Measurements from ENCODE around the gene ENO4. TPM values are rescaled to one million over a fixed set of nuclear protein-coding genes. Genes with fewer than 3 reads are reported as not detected.

The ENO4 gene
- total RNA-seq, 2 donors from 2014 or later: not detected

DNA sequence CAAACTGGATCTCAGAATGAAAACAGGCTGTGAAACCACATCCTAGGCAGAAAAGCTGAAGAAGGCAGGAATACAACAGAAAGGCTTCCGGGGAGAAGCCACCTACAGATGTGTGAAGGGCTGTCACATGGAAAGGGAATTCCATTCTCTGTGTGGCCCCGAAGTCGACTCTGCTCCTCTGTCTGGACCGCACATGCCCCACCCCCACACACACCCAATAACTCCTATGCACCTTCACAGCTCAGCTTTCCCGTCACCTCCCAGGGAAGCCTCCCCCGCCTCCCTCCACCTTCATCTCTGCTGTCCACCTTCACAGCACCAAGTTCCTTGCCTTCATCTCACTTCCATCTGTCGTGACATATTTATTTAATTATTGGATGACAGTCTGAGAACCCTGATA, 23.4 kb upstream of the ENO4 start:
- no peak overlapping the region for H3K9ac ChIP-seq (ENCODE audit: low read depth in 2 of 2, low read length in 2 of 2)
- H3K9me3 ChIP-seq: no peaks in the 10 kb centered on the region
- H3K36me3 ChIP-seq: no peaks in the 10 kb centered on the region
- H3K4me1 ChIP-seq: no peaks in the 10 kb centered on the region
- DNase-seq: no peak
- H3K4me3 ChIP-seq: no peak overlapping the region
- TF ChIP-seq, protein P1, sequence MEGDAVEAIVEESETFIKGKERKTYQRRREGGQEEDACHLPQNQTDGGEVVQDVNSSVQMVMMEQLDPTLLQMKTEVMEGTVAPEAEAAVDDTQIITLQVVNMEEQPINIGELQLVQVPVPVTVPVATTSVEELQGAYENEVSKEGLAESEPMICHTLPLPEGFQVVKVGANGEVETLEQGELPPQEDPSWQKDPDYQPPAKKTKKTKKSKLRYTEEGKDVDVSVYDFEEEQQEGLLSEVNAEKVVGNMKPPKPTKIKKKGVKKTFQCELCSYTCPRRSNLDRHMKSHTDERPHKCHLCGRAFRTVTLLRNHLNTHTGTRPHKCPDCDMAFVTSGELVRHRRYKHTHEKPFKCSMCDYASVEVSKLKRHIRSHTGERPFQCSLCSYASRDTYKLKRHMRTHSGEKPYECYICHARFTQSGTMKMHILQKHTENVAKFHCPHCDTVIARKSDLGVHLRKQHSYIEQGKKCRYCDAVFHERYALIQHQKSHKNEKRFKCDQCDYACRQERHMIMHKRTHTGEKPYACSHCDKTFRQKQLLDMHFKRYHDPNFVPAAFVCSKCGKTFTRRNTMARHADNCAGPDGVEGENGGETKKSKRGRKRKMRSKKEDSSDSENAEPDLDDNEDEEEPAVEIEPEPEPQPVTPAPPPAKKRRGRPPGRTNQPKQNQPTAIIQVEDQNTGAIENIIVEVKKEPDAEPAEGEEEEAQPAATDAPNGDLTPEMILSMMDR (IDR thresholded peaks at IDR 0.05): no peak
- intact Hi-C loops (cut with DNase I): no loop called here
- no peak overlapping the region for H3K27ac ChIP-seq
- no peaks in the 10 kb centered on the region for H3K27me3 ChIP-seq

DNA sequence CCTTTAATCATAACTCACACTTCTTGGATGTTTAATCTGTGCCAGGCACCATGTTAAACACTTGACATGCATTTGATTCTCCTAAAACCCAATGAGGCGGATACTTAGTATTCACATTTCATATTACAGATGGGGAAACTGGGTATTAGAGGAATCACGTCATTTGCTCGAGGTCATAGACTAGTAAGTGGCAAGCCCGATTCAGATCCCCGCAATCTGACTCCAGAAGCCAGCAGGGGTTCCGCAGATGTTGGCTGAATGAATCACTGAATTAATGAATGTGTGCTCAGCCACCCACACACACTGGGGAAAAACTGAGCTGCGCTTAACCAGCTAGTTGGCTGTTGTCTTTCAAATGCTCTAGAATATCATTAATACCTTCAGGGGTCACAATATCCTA, 22.5 kb upstream of the ENO4 start:
- Histone ChIP-seq H3K4me1 (no peaks in the 10 kb centered on the region), H3K9ac (ENCODE audit: low read depth in 2 of 2, low read length in 2 of 2) (no peak overlapping the region), H3K27ac (no peak overlapping the region), H3K9me3 (no peaks in the 10 kb centered on the region), H3K36me3 (no peaks in the 10 kb centered on the region), H3K4me3 (no peak overlapping the region), H3K27me3 (no peaks in the 10 kb centered on the region)
- TF ChIP-seq, protein P1 (IDR thresholded peaks at IDR 0.05): no peak
- intact Hi-C loops (cut with DNase I): no loop called here
- no peak for DNase-seq

DNA sequence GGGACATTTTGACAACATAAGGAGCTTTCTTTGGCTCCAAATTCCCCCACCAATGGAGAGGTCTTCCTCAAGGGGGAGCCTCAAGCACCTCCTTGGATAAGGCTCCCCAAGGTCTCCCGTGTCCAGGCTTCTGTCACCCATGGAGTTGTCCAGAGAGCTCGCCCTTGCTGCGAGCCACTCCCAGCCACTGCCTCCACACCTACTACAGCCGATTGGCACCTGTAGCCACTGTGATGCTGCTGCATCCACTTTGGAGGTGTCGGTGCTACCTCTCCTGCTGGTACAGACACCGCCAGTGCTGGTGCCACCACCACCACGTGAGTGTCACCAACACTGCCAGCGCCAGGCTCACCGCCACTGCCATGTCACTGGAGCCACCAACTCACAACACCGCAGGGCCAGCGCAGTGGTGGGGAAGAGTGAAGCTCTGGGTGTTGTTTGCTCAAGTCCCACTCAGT, 22.1 kb upstream of the ENO4 start:
- intact Hi-C loops (cut with DNase I): no loop called here
- Histone ChIP-seq H3K4me3 (no peak overlapping the region), H3K9me3 (no peaks in the 10 kb centered on the region), H3K36me3 (no peaks in the 10 kb centered on the region), H3K4me1 (no peaks in the 10 kb centered on the region), H3K9ac (ENCODE audit: low read depth in 2 of 2, low read length in 2 of 2) (no peak overlapping the region), H3K27ac (no peak overlapping the region), H3K27me3 (no peaks in the 10 kb centered on the region)
- DNase-seq: no peak
- TF ChIP-seq, protein P1 (IDR thresholded peaks at IDR 0.05): no peak

DNA sequence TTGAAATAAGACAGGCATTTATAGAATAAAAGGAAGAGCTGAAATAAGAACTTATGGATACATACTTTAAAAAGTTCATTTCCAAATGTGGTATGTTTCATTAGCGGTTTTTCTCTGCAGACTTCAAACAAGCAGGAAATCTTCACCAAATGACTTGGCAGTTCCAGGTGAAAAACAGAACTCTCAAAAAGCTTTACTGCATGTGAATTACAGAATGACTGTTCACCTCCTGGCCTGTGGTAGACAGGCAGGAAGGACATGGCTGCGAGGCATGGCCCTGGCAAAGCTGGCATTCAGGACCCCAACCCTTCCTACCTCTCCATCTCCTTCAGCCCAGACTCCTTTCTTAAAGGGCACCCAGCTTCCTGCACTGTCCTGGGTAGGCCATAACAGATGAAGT, 21.2 kb upstream of the ENO4 start:
- Histone ChIP-seq H3K9ac (ENCODE audit: low read depth in 2 of 2, low read length in 2 of 2) (no peak overlapping the region), H3K27ac (no peak overlapping the region), H3K9me3 (no peaks in the 10 kb centered on the region), H3K27me3 (no peaks in the 10 kb centered on the region), H3K4me1 (no peaks in the 10 kb centered on the region), H3K36me3 (no peaks in the 10 kb centered on the region), H3K4me3 (no peak overlapping the region)
- intact Hi-C loops (cut with DNase I): no loop called here
- DNase-seq: no peak
- TF ChIP-seq, protein P1 (IDR thresholded peaks at IDR 0.05): no peak

DNA sequence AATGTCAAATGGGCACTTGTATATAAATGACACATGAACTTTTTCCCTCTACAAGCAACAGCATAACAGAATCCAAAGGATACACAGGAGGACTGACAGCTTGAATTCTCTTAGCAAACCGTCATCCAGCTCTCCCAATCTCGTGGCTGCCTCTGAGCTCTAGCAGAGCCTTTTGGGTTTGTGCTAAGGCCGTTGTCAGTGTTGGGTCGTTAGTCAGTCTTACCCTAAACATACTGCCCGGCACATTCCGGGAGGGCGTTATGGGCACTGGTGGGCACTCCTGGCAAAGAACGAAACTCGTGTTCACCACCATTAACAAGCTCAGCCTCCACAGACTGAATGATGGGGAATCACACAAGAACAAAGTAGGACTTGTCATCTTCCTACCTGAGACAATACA, 19.6 kb upstream of the ENO4 start:
- H3K27ac ChIP-seq: no peak overlapping the region
- H3K4me1 ChIP-seq: no peaks in the 10 kb centered on the region
- TF ChIP-seq, protein P1 (IDR thresholded peaks at IDR 0.05): no peak
- no peaks in the 10 kb centered on the region for H3K9me3 ChIP-seq
- no peaks in the 10 kb centered on the region for H3K27me3 ChIP-seq
- intact Hi-C loops (cut with DNase I): no loop called here
- H3K9ac ChIP-seq (ENCODE audit: low read depth in 2 of 2, low read length in 2 of 2): no peak overlapping the region
- no peaks in the 10 kb centered on the region for H3K36me3 ChIP-seq
- no peak for DNase-seq
- no peak overlapping the region for H3K4me3 ChIP-seq

DNA sequence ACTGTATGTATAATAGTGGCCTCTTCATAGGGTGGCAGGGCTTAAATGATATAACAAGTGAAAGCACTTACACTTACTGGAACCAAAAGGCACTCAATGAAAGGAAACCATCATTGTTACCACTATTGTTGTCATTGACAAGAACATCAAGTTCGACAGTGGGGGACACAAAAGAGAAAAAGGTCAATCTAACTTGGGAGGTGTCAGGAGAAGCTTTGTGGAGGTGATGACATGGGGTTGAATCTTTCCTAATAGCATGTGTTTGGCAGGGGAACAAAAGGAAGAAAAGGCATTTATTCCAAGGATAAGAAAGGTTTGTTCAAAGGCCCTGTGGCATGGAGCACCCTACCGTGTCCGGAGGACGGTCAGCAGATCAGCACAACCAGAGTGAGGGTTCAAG, 18.2 kb upstream of the ENO4 start:
- Histone ChIP-seq H3K36me3 (no peaks in the 10 kb centered on the region), H3K9me3 (no peaks in the 10 kb centered on the region), H3K27me3 (no peaks in the 10 kb centered on the region), H3K9ac (ENCODE audit: low read depth in 2 of 2, low read length in 2 of 2) (no peak overlapping the region), H3K4me3 (no peak overlapping the region), H3K27ac (no peak overlapping the region), H3K4me1 (no peaks in the 10 kb centered on the region)
- intact Hi-C loops (cut with DNase I): no loop called here
- TF ChIP-seq, protein P1 (IDR thresholded peaks at IDR 0.05): no peak
- no peak for DNase-seq

All from colonic mucosa (tissue), 4 donors.